Measurements from ENCODE around the gene DOK6. TPM values are rescaled to one million over a fixed set of nuclear protein-coding genes. Genes with fewer than 3 reads are reported as not detected.

The DOK6 gene
- total and polyA plus RNA-seq, 8 donors = 2.9 to 19.1 (median 14.9) TPM

DNA sequence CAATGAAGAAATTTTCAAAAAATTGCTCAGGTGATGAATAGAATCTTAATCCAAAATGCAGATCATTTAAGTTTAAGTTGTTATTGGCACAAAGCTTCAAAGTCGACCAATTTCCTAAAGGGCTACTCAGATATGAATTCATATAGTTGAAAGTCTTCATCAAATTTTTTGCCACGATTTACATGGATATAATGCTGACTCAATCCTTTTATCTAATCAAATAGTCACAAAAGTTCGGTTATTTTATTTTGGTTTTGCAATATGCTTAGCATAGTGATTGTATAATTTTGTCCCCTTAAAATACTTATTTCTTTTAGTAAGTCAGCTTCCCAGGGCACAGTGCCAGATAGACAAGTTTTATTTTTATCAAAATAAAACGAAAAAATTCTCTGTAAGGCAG lies 319.7 kb downstream of the DOK6 start:
- Histone ChIP-seq H3K27ac (no peak overlapping the region), H3K9me3 (peaks cover 0 to 36% of the 10 kb centered on the region in 2 donors), H3K27me3 (no peaks in the 10 kb centered on the region), H3K36me3 (no peaks in the 10 kb centered on the region), H3K4me1 (no peaks in the 10 kb centered on the region), H3K4me3 (no peak overlapping the region)
- ATAC-seq (no peak), DNase-seq (no peak)
- TF ChIP-seq, protein P1, sequence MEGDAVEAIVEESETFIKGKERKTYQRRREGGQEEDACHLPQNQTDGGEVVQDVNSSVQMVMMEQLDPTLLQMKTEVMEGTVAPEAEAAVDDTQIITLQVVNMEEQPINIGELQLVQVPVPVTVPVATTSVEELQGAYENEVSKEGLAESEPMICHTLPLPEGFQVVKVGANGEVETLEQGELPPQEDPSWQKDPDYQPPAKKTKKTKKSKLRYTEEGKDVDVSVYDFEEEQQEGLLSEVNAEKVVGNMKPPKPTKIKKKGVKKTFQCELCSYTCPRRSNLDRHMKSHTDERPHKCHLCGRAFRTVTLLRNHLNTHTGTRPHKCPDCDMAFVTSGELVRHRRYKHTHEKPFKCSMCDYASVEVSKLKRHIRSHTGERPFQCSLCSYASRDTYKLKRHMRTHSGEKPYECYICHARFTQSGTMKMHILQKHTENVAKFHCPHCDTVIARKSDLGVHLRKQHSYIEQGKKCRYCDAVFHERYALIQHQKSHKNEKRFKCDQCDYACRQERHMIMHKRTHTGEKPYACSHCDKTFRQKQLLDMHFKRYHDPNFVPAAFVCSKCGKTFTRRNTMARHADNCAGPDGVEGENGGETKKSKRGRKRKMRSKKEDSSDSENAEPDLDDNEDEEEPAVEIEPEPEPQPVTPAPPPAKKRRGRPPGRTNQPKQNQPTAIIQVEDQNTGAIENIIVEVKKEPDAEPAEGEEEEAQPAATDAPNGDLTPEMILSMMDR (IDR thresholded peaks at IDR 0.05) = no peak
- intact Hi-C loops (cut with DNase I) = no loop called here

- TF ChIP-seq, protein P1 (IDR thresholded peaks at IDR 0.05) = no peak
- H3K9me3 ChIP-seq = peaks cover 0 to 20% of the 10 kb centered on the region in 2 donors
- H3K4me3 ChIP-seq = no peak overlapping the region
- DNase-seq = no peak
- H3K4me1 ChIP-seq = no peaks in the 10 kb centered on the region
- no peak for ATAC-seq
- H3K27ac ChIP-seq = no peak overlapping the region
- intact Hi-C loops (cut with DNase I) = no loop called here
- no peaks in the 10 kb centered on the region for H3K36me3 ChIP-seq
- no peaks in the 10 kb centered on the region for H3K27me3 ChIP-seq
Observed at GRCh38 chr18:69723434-69723833, 322.7 kb downstream of the DOK6 start.

DNA sequence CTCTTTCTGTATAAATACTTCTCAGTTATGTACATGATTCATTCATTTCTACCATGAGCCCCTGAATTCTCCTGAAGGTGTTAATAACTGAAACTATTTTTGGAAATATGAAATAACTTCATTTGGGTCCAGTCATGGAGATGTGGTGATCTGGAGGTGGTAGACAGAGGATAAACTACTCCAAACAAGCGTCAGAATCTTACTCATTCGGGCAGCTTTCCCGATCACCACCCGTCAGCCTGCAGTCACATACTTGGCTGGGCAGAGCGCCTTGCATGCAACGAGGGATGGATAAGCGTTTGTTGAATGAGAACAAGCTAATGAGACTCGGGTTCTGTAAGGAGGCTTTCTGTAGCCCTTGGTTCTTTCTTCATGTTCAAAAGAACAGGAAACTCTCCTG lies 324.3 kb downstream of the DOK6 start:
- ATAC-seq (no peak), DNase-seq (no peak)
- H3K4me3 ChIP-seq = no peak overlapping the region
- H3K27me3 ChIP-seq = no peaks in the 10 kb centered on the region
- no peaks in the 10 kb centered on the region for H3K36me3 ChIP-seq
- intact Hi-C loops (cut with DNase I) = no loop called here
- no peak overlapping the region for H3K27ac ChIP-seq
- TF ChIP-seq, protein P1 (IDR thresholded peaks at IDR 0.05) = no peak
- H3K9me3 ChIP-seq = peaks cover 0 to 4% of the 10 kb centered on the region in 2 donors
- no peaks in the 10 kb centered on the region for H3K4me1 ChIP-seq

- no peaks in the 10 kb centered on the region for H3K9me3 ChIP-seq
- DNase-seq = no peak
- H3K27ac ChIP-seq = no peak overlapping the region
- no peaks in the 10 kb centered on the region for H3K36me3 ChIP-seq
- H3K4me3 ChIP-seq = no peak overlapping the region
- H3K27me3 ChIP-seq = no peaks in the 10 kb centered on the region
- intact Hi-C loops (cut with DNase I) = no loop called here
- no peak for ATAC-seq
- TF ChIP-seq, protein P1 (IDR thresholded peaks at IDR 0.05) = no peak
- H3K4me1 ChIP-seq = no peaks in the 10 kb centered on the region
Observed at GRCh38 chr18:69725855-69726508, 325.3 kb downstream of the DOK6 start.

DNA sequence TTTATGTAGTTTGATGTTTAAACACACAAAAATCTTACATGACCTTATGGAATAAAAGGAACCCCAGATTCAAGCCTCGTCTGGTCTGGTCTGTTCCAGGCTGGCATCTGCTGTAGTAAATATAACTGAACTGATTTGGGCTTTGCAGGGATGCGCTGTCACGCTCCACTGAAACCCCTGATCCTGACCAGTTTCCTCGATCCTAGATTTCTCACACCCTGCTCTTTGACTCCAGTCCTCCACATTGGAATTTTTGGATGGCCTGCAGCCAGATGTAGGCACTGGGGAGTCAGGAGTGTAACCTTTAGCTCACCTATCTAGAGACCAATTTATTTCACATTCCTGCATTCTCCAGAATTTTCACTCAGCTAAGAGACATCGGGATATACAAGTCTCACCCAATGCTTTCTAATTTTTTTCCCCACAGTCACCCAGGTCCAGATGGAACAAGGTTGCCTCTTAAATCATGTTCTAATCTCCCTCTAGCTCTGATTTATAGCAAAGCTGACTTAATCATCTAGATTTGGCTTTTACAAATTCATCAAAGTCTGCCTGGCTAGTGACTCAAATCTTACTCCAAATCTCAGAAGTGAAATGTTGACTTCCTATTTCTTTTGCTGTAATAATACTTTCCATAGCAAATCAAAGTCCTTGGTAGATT lies 327.4 kb downstream of the DOK6 start:
- H3K4me1 ChIP-seq = no peaks in the 10 kb centered on the region
- intact Hi-C loops (cut with DNase I) = no loop called here
- no peak overlapping the region for H3K4me3 ChIP-seq
- DNase-seq (no peak), ATAC-seq (no peak)
- H3K9me3 ChIP-seq = no peaks in the 10 kb centered on the region
- H3K27ac ChIP-seq = no peak overlapping the region
- no peaks in the 10 kb centered on the region for H3K36me3 ChIP-seq
- TF ChIP-seq, protein P1 (IDR thresholded peaks at IDR 0.05) = no peak
- H3K27me3 ChIP-seq = no peaks in the 10 kb centered on the region

All from left lung (tissue), 10 donors.